ENCODE data around the gene MTHFD2. TPM values are rescaled to one million over a fixed set of nuclear protein-coding genes. Genes with fewer than 3 reads are reported as not detected.

MTHFD2 gene
- total RNA-seq, 1 experiment from 2014 or later: 118 TPM

- Histone ChIP-seq H3F3A (ENCODE audit: low read length, unreplicated experiment) (no peaks in the 10 kb centered on the region), H3K79me2 (ENCODE audit: low read length) (no peaks in the 10 kb centered on the region), H3K36me3 (ENCODE audit: low read depth, low read length) (no peaks in the 10 kb centered on the region), H3K4me3 (ENCODE audit: low read length) (no peak overlapping the region), H3K4me2 (ENCODE audit: low read length) (no peak overlapping the region), H3K9me2 (replicated peaks; ENCODE audit: low read length) (no peaks in the 10 kb centered on the region), H3K4me1 (ENCODE audit: insufficient read depth, low read length) (no peaks in the 10 kb centered on the region), H2AFZ (ENCODE audit: low read length) (no peak overlapping the region), H3K27me3 (ENCODE audit: low read length) (no peaks in the 10 kb centered on the region), H4K20me1 (ENCODE audit: low read length) (no peaks in the 10 kb centered on the region), H3K9me3 (ENCODE audit: low read length) (no peaks in the 10 kb centered on the region), H3K27ac (ENCODE audit: low read length) (no peak overlapping the region), H3K9ac (ENCODE audit: low read length) (no peak overlapping the region)
- DNase-seq (peak; percentile 48), ATAC-seq (peak; percentile 83)
- POLR2A ChIA-PET (ENCODE audit: unreplicated experiment): no interaction called here
- TF ChIP-seq CTCF (conservative IDR thresholded peaks at IDR 0.05; ENCODE audit: low read depth, low read length) (peak; percentile 89), EZH2phosphoT487 (IDR thresholded peaks at IDR 0.05; ENCODE audit: borderline replicate concordance, low read length) (no peak)
- CTCF ChIA-PET: interaction anchor here (1.0 kb wide), 1 partner anchor 85 kb away, joined by 10 read pairs; no protein-coding TSS in a partner anchor
- no TSS peak for BruUV-seq (replicated peaks)
- intact Hi-C loops (cut with micrococcal nuclease): loop anchor here (1.0 kb wide), 1 partner anchor 84 kb away; no protein-coding TSS in a partner anchor
Measured at GRCh38 chr2:74250189-74250631, 51.8 kb downstream of the MTHFD2 start.

GRCh38 chr2:74252036-74252435, 53.6 kb downstream of the MTHFD2 start:
- Histone ChIP-seq H3K4me2 (ENCODE audit: low read length) (no peak overlapping the region), H4K20me1 (ENCODE audit: low read length) (no peaks in the 10 kb centered on the region), H3K9me2 (replicated peaks; ENCODE audit: low read length) (no peaks in the 10 kb centered on the region), H3K4me1 (ENCODE audit: insufficient read depth, low read length) (no peaks in the 10 kb centered on the region), H3F3A (ENCODE audit: low read length, unreplicated experiment) (no peaks in the 10 kb centered on the region), H3K4me3 (ENCODE audit: low read length) (no peak overlapping the region), H3K79me2 (ENCODE audit: low read length) (no peaks in the 10 kb centered on the region), H3K9ac (ENCODE audit: low read length) (no peak overlapping the region), H3K27ac (ENCODE audit: low read length) (no peak overlapping the region), H3K36me3 (ENCODE audit: low read depth, low read length) (no peaks in the 10 kb centered on the region), H3K27me3 (ENCODE audit: low read length) (no peaks in the 10 kb centered on the region), H2AFZ (ENCODE audit: low read length) (no peak overlapping the region), H3K9me3 (ENCODE audit: low read length) (no peaks in the 10 kb centered on the region)
- DNase-seq: no peak
- CTCF ChIA-PET: no interaction called here
- no peak for TF ChIP-seq EZH2 (IDR thresholded peaks at IDR 0.05; ENCODE audit: low read length, unreplicated experiment)
- TF ChIP-seq EZH2phosphoT487 (IDR thresholded peaks at IDR 0.05; ENCODE audit: borderline replicate concordance, low read length): no peak
- TF ChIP-seq CTCF (conservative IDR thresholded peaks at IDR 0.05; ENCODE audit: low read depth, low read length): no peak
- intact Hi-C loops (cut with micrococcal nuclease): no loop called here
- ATAC-seq: no peak
- BruUV-seq (replicated peaks): no TSS peak
- POLR2A ChIA-PET (ENCODE audit: unreplicated experiment): no interaction called here

GRCh38 chr2:74252862-74253261, 54.4 kb downstream of the MTHFD2 start:
- ATAC-seq: no peak
- Histone ChIP-seq H3K27me3 (ENCODE audit: low read length) (no peaks in the 10 kb centered on the region), H3K9ac (ENCODE audit: low read length) (no peak overlapping the region), H3K79me2 (ENCODE audit: low read length) (no peaks in the 10 kb centered on the region), H3K4me2 (ENCODE audit: low read length) (no peak overlapping the region), H3K27ac (ENCODE audit: low read length) (no peak overlapping the region), H4K20me1 (ENCODE audit: low read length) (no peaks in the 10 kb centered on the region), H3F3A (ENCODE audit: low read length, unreplicated experiment) (no peaks in the 10 kb centered on the region), H3K9me3 (ENCODE audit: low read length) (no peaks in the 10 kb centered on the region), H3K4me3 (ENCODE audit: low read length) (no peak overlapping the region), H3K9me2 (replicated peaks; ENCODE audit: low read length) (no peaks in the 10 kb centered on the region), H3K4me1 (ENCODE audit: insufficient read depth, low read length) (no peaks in the 10 kb centered on the region), H2AFZ (ENCODE audit: low read length) (no peak overlapping the region), H3K36me3 (ENCODE audit: low read depth, low read length) (no peaks in the 10 kb centered on the region)
- ChIA-PET POLR2A (ENCODE audit: unreplicated experiment) (no interaction called here), CTCF (no interaction called here)
- intact Hi-C loops (cut with micrococcal nuclease): no loop called here
- TF ChIP-seq EZH2phosphoT487 (IDR thresholded peaks at IDR 0.05; ENCODE audit: borderline replicate concordance, low read length) (no peak), CTCF (conservative IDR thresholded peaks at IDR 0.05; ENCODE audit: low read depth, low read length) (no peak), EZH2 (IDR thresholded peaks at IDR 0.05; ENCODE audit: low read length, unreplicated experiment) (no peak)
- DNase-seq: no peak
- BruUV-seq (replicated peaks): no TSS peak

Measured in PC-3 (cell line).